GM18517 (cell line): ENCODE measurements around the gene TRAF3.

Experiments
- ATAC-seq: cut with Tn5 transposase; IDR thresholded peaks from one replicate; pipeline ENCODE4 v1.9.1; 2021; ENCODE audit warnings: mild to moderate bottlenecking, moderate library complexity; ENCODE audit not compliant: unreplicated experiment

Gene TRAF3

DNA sequence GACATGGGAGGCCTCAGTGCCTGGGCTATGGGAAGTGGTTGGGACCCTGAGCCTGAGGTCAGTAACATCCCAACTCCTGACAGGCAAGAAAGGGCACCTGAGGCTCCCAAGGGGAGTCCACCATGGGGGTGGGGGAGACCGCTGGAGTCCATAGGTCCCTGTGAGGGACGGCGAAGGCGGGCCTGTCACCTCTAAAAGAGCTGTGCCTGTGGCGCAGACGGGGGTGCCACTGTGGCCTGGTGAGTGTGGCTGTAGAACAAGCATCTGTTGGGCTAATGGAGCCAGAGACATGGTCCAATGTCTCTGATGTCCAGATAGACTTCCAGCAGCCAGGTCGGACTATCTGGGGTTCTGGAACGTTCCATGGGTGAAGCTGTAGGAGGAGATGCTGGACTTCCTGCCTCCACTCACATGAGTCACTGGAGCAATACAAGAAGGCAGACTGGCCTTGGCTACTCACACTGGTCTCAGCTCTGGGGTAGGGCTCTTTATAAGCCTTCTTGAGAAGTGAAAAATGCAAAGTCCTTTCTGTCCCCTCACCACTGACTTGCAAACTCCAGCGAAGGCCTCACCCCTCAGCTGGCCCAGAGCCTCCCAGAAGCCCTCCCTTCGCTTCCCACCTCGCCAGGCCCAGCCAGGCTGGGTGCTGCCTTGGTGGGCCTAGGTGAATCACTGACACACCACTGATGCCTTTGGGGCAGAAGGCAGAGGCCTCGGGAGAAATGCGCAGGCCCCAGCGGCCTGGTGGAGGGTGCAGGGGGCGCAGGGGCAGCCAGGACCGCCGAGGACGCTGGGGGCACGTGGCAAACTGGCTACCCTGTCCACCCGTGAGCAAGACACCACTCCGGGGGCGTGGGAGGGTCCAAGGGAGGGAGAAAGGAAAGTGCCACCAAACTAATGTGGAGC is 1.1 kb upstream of the TRAF3 start:
- ATAC-seq: no peak

DNA sequence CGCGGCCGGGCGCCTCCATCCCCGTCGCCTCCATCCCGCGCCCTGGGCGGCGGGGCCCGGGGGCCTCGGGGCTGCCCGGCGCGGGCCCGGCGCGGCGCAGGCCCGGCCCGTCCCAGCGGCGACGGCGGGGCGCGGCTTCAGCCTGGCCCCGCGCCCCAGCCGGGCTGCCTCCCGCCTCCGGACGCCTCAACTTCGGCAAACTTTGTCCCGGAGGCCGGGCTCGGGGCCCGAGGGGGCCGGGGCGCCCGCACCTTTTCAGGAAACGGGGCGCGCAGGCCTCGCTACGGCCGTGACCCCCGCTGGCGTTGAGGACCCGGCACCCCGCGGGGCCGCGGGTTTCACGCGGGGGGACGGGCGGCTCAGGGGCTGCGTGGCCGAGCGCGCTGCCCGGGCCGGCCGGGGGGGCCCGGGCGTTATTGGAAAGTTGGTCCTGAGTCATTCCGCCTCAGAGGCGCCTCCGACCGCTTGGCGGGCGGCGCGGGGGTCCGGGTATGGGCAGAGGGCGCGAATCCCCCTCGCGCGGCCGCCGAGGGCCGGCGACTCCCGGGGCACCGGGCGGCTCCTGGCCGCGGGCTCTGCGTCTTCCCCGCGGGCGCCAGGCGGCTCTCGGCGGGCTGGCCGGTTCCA is 575 bp downstream of the TRAF3 start:
- no peak for ATAC-seq

GRCh38 chr14:102778338-102779083 is 1.3 kb downstream of the TRAF3 start:
- no peak for ATAC-seq

DNA sequence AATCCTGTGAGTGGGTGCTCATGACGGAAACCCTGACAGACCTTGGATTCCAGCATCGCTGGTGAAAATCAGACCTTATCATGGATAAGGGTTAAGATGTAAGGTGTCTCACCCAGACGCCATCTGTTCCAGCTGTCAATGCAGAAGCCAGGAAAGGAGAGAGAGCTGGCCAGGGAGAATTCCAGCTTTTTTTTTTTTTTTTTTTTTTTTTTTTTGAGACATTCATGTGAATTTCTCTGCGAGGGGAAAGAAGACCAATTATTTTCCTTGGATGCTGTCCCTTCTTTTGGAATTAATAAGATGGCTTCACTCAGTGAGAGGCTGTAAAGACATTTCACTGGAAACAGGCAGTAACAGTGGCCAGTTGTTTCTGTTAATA is 1.8 kb downstream of the TRAF3 start:
- ATAC-seq: no peak

GRCh38 chr14:102779574-102780315 is 2.5 kb downstream of the TRAF3 start:
- no peak for ATAC-seq

DNA sequence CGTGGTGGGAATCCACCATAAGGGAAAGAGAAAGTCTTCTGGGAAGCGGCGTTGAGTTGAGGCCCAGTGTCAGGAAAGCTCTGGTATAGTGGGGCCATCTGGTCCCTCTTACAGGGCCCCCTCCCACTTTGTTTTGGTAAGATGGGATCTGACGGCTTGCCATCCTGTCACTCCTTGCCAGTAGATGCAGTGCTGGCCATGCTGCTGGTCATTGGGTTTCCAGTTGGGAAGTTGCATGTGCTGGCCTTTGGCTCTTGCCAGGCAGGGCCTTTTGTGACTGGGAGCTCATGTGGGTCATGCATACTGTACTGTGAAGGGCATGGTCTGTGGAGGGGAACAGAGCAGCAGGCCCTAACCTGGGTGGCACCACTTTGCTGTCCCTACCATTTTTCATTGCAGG is 3.8 kb downstream of the TRAF3 start:
- ATAC-seq: no peak

DNA sequence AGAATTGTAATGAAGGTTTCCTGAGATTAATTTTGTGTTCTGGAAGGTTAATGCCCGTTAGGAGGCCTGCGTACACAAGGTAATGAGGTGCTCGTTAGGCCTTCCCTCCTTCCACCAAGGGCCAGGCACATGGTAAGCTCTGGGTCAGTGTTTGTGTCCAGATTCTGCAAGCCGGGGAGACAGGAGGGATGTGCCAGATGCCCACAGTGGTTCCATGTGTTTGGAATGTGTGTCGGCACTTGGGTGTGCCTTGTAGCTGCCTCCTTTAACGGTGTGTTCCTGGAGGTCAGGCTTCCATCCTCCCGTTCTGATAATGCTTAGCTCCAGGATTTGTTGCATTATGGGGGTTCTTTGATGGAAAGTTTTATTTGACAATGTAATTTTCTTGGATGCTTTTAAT is 5.7 kb downstream of the TRAF3 start:
- no peak for ATAC-seq

DNA sequence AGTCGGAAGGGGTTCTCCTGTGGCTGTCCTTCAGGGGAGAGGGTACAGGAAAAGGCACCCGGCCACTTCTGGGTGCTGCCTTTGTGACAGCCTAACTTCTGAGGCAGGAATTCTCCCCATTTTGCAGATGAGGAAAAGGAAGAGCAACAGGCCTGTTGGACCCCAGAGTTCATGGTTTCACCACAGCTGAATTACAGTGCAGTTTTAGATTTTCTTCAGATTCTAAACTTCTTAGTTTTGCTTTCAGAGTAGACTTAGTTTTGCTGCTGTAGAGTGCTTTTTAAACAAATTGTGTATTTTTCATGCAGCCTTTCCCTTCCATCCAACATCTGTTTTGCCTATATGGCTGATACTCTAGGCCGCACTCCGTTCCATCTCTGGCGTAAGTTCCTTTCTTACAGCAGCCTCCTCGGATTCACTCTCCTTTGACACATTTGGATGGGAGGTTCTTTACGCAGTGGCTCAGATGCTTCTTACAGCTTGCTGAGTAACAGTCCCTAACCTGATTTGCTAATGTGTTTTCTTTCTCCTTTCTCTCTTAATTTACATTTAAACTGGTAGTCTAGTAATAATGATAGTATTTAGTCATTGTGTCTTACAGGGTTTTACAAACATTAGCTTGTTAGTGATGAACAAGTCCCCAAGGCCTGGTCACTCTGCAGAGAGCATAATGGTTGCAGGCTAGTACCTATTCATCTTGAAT is 7.8 kb downstream of the TRAF3 start:
- no peak for ATAC-seq

GRCh38 chr14:102785595-102785963 is 8.3 kb downstream of the TRAF3 start:
- no peak for ATAC-seq

DNA sequence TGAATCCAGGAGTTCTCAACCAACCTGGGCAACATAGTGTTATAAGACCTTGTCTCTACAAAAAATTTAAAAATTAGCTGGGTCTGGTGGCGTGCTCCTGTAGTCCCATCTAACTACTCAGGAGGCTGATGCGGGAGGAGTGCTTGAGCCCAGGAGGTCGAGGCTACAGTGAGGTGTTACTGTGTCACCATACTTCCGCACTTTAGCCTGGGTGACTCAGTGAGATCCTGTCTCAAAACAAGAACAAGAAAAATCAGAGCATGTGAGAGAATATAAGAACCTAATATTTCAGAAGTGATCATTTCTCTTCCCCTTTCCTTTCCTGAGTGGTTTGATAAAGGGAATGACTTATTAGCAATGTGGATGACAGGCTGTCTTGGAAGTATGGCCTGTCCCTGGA is 9.5 kb downstream of the TRAF3 start:
- no peak for ATAC-seq

DNA sequence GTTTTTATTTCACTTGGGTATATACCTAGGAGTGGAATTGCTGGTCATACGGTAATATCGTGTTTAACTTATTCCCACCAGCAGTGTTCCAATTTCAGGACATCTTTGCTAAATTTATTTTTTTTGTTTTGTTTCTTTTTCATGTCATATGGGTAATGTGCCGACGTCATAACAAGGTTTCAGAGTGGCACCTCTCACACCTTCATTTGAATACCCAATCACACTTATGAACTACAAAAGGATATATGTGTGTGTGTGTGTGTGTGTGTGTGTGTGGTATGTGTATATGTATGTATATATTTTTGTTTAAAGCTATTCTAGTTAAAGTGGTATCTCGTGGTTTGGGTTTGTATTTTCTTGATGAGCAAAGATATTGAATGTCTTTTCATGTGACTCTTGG is 12.1 kb downstream of the TRAF3 start:
- no peak for ATAC-seq

- no peak for ATAC-seq
Observed at GRCh38 chr14:102793531-102794328, 16.5 kb downstream of the TRAF3 start.

DNA sequence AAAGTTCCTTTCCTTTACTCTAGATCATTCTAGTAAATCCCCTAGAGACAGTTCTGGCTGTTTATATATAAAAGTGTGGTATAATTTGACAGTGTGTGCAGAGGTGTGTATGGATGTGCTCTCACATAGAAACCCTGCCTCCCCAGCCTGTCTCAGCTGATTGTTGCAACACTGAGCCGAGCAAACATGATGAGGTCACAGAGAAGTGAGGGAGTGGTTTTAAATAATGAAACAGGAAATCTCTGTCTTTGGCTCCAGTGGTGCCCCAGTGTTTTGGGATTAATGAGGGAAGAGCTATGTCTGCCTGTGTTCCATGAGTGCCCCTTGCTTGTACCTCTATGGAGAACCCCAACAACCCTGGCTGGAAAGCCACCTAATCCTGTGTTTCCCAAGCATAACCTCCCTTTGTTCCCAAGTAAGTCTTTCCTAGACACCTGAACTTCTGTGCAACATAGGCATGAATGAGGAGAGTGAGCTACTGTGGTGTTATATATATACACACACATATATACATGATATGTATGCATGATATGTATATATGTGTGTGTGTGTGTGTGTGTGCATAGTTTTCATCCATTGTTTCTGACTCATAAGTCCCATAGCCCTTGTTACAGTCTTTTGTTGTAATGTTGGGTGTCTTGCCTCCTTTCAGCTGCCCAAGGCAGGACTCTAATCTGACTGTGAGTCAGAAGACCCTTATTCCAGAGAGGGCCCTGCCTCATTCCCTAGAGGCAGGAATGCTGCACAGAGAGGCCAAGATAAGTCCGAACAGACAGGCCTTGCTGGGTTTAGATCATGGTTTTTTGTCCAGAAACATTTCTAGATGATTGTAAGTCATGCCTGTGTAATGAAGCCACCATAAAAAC is 18.0 kb downstream of the TRAF3 start:
- no peak for ATAC-seq

DNA sequence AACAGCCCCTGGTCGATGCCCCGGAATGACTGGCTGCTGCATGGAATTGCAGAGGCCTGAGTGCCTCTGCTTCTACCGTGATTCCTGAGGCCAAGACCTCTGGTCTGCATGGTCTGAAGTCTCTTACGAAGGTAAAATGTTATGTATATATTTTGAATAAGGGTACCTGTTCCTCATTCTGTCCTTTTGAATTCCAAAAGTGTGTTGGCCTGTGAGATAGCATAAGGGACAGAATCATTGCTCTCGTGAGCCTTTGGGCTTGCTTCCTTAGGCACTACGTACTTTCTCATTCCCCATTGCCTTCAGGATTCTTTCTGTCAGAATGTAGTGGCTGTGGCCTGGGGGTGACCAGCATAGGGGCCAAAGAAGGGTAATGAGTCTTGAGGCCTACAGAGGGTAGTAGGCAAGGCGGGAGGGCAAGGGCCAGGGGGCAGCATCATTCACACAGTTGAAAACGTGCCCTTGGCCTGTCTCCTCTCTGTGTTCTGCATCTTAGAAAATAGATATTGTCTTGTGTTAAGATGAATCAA is 19.5 kb downstream of the TRAF3 start:
- ATAC-seq: no peak

GRCh38 chr14:102798926-102799325 is 21.7 kb downstream of the TRAF3 start:
- ATAC-seq: peak; percentile 60

GRCh38 chr14:102799684-102800562 is 22.7 kb downstream of the TRAF3 start:
- ATAC-seq: no peak

DNA sequence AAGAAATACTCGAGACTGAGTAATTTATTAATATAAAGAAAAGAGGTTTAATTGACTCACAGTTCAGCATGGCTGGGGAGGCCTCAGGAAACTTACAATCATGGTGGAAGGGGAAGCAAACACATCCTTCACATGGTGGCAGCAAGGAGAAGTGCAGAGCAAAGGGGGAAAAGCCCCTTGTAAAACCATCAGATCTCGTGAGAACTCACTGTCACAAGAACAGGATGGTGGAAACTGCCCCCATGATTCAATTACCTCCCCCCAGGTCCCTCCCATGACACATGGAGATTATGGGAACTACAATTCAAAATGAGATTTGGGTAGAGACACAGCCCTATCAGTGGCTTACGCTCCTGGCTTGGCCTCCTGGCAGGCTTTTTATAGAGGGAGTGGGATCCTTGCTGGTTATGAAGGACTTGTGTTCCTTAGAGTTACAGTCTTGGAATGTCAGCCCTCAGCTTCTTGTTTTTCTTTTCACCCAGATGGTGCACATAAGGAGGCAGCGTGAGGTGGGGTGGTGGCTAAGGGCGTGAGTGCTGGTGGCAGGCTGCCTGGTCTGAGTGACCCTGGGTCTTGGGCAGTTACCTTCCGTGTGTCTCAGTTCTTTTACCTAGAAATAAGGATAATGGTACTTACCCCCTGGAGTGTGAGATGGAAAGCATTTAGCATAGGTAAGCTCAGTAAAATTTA is 25.7 kb downstream of the TRAF3 start:
- ATAC-seq: no peak
